ENCODE measurements around the gene LAMB4. TPM values are rescaled to one million over a fixed set of nuclear protein-coding genes. Genes with fewer than 3 reads are reported as not detected.

Gene LAMB4
- total RNA-seq, 2 experiments from 2014 or later = not detected

DNA sequence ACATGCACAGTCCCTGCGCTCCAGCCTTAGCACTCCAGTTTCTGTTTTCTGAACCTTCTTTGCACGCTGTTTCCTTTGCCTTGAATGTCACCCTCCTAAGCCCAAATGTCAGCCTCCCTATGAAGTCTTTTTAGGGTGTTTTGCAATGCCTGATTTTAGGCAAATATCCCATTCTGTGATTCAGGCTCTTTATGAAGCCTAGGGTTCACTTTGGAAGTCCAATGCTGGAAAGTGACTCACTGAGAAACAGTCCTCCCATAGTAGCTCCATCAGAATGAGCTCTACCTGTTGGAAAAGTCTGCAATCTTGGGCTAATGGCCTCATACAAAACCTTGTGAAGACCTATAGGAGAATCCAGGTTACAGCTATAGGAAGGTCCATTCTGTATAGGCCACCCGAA is 5.3 kb downstream of the LAMB4 start:
- H3K4me3 Mint-ChIP-seq = no peak overlapping the region
- no peak for DNase-seq
- no peaks in the 10 kb centered on the region for H3K27me3 Mint-ChIP-seq (ENCODE audit: low read depth)
- H3K27ac Mint-ChIP-seq = no peak overlapping the region
- H3K4me1 Mint-ChIP-seq (ENCODE audit: low read depth) = no peaks in the 10 kb centered on the region
- intact Hi-C loops (cut with micrococcal nuclease) = no loop called here
- no peaks in the 10 kb centered on the region for H3K9me3 Mint-ChIP-seq
- H3K36me3 Mint-ChIP-seq (ENCODE audit: low read depth) = no peaks in the 10 kb centered on the region
- CTCF ChIA-PET = no interaction called here

DNA sequence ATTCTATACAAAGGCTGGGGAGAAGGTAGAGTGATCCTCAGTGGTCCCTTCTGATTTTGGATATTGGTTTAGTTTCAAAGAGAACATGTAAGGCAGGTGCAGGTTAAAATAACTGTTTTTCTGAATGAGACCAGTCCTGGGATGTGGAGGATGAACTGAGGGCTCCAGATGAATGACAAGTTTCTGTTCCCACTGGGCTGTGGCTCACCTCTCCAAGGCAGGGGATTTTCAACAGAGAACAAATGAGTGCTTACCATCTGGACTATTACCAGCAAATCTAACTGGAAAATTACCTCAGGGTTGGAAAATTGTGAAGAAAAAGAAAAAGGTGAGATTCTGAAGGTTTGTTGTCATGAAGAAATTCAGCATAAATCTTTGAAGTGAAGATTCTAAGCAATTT is 8.0 kb downstream of the LAMB4 start:
- Mint-ChIP-seq H3K4me1 (ENCODE audit: low read depth) (no peaks in the 10 kb centered on the region), H3K27me3 (ENCODE audit: low read depth) (no peaks in the 10 kb centered on the region), H3K4me3 (no peak overlapping the region), H3K27ac (no peak overlapping the region), H3K9me3 (no peaks in the 10 kb centered on the region), H3K36me3 (ENCODE audit: low read depth) (no peaks in the 10 kb centered on the region)
- CTCF ChIA-PET = interaction anchor here (0.8 to 1.3 kb wide), 3 partner anchors 9 to 53 kb away, joined by 3 to 4 read pairs (median 4); no protein-coding TSS in a partner anchor
- no peak for DNase-seq
- intact Hi-C loops (cut with micrococcal nuclease) = no loop called here

DNA sequence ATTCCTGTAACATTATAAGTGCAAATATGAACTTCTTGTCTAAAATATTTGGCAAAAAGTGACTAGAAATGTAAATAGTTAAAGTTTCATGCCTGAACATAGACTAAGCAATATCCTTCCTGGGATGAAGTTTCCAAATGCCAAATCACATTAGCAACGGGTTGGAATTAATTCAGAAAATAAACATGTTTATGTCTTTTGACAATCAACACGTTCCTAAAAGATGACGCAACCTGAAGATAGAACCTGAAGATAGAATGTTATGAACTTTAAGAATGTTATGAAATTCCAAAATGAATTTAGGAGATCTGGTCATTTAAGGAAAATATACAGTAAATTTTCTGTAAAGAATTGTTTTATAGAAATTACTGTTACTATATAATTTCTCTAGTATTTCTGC is 9.2 kb downstream of the LAMB4 start:
- Mint-ChIP-seq H3K36me3 (ENCODE audit: low read depth) (no peaks in the 10 kb centered on the region), H3K27ac (no peak overlapping the region), H3K4me3 (no peak overlapping the region), H3K27me3 (ENCODE audit: low read depth) (no peaks in the 10 kb centered on the region), H3K4me1 (ENCODE audit: low read depth) (no peaks in the 10 kb centered on the region), H3K9me3 (no peaks in the 10 kb centered on the region)
- CTCF ChIA-PET = interaction anchor here (0.7 to 1.9 kb wide), 2 partner anchors 14 to 218 kb away, joined by 4 to 5 read pairs; no protein-coding TSS in a partner anchor
- intact Hi-C loops (cut with micrococcal nuclease) = no loop called here
- DNase-seq = no peak

- H3K4me1 Mint-ChIP-seq (ENCODE audit: low read depth) = no peaks in the 10 kb centered on the region
- H3K27ac Mint-ChIP-seq = no peak overlapping the region
- intact Hi-C loops (cut with micrococcal nuclease) = no loop called here
- CTCF ChIA-PET = interaction anchor here (1.0 to 1.9 kb wide), 2 partner anchors 13 to 25 kb away, joined by 3 to 5 read pairs; no protein-coding TSS in a partner anchor
- no peaks in the 10 kb centered on the region for H3K36me3 Mint-ChIP-seq (ENCODE audit: low read depth)
- H3K9me3 Mint-ChIP-seq = no peaks in the 10 kb centered on the region
- DNase-seq = no peak
- no peak overlapping the region for H3K4me3 Mint-ChIP-seq
- H3K27me3 Mint-ChIP-seq (ENCODE audit: low read depth) = no peaks in the 10 kb centered on the region
These were observed 10.0 kb downstream of the LAMB4 start for GRCh38 chr7:108120196-108120595.

GRCh38 chr7:108118959-108119358 is 11.2 kb downstream of the LAMB4 start:
- Mint-ChIP-seq H3K36me3 (ENCODE audit: low read depth) (no peaks in the 10 kb centered on the region), H3K4me1 (ENCODE audit: low read depth) (no peaks in the 10 kb centered on the region), H3K27me3 (ENCODE audit: low read depth) (peaks cover 3% of the 10 kb centered on the region), H3K27ac (no peak overlapping the region), H3K4me3 (no peak overlapping the region), H3K9me3 (no peaks in the 10 kb centered on the region)
- intact Hi-C loops (cut with micrococcal nuclease) = no loop called here
- no peak for DNase-seq
- CTCF ChIA-PET = interaction anchor here (0.7 to 1.3 kb wide), 2 partner anchors 377 to 555 kb away, joined by 4 read pairs; partner anchors contain the start of genes COG5 and DUS4L

DNA sequence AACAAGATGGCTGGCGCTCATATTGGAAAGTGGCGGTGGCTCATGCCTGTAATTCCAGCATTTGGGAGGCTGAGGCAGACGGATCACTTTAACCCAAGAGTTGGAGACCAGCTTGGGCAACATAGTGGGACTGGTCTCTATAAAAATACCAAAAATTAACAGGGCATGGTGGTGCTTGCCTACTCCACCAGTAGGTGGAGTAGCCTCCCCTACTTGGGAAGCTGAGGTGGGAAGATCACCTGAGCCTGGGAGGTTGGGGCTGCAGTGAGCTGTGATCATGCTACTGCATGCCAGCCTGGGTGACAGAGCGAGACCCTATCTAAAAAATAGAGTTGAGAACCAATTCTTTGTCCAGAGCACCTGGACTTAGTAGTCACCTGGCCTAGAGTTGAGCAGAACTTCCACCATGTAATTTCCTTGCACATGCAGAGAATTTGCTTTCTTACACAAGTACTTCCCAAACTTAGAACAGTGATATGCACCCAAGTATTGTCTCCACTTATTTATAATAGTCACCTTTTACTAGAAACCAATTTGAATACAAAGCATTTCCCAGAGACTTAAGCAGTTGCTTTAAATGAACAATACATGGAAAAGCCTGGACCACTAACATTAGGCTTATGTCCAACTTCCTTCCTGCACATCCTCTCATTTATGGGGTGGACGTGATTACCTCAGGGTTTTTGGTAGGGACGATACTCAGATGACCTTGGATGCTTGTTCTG is 15.9 kb downstream of the LAMB4 start:
- Mint-ChIP-seq H3K27ac (no peak overlapping the region), H3K4me1 (ENCODE audit: low read depth) (no peaks in the 10 kb centered on the region), H3K36me3 (ENCODE audit: low read depth) (no peaks in the 10 kb centered on the region), H3K9me3 (no peaks in the 10 kb centered on the region), H3K27me3 (ENCODE audit: low read depth) (peaks cover 3% of the 10 kb centered on the region), H3K4me3 (no peak overlapping the region)
- CTCF ChIA-PET = interaction anchor here (0.7 to 6.6 kb wide), 5 partner anchors 10 to 234 kb away, joined by 3 to 61 read pairs (median 7); no protein-coding TSS in a partner anchor
- DNase-seq = peak; percentile 27
- intact Hi-C loops (cut with micrococcal nuclease) = loop anchor here (1.0 kb wide), 1 partner anchor 32 kb away; no protein-coding TSS in a partner anchor

DNA sequence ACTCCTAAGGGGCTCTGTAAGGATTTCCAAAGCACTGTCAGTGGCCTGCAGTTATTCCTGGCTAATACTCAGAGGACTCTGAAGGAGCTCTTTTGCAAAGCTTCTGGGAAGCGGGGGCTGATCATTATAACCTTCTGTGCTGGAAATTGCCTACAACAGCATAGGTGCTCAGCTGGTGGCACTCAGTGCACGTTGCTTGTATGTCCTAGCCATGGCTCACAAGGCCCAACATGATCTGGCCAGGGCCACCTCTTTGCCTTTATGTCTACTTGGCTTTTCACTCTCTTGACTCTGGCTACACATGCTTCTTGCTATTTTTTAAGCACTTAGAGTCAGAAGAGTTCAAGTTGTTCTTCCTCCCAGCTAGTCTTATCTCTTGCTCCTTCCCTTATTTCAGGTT is 17.5 kb downstream of the LAMB4 start:
- intact Hi-C loops (cut with micrococcal nuclease) = no loop called here
- Mint-ChIP-seq H3K27ac (no peak overlapping the region), H3K27me3 (ENCODE audit: low read depth) (peaks cover 3% of the 10 kb centered on the region), H3K4me3 (no peak overlapping the region), H3K36me3 (ENCODE audit: low read depth) (no peaks in the 10 kb centered on the region), H3K4me1 (ENCODE audit: low read depth) (no peaks in the 10 kb centered on the region), H3K9me3 (no peaks in the 10 kb centered on the region)
- CTCF ChIA-PET = interaction anchor here (1.2 to 6.6 kb wide), 3 partner anchors 10 to 33 kb away, joined by 3 to 61 read pairs (median 13); no protein-coding TSS in a partner anchor
- DNase-seq = no peak

DNA sequence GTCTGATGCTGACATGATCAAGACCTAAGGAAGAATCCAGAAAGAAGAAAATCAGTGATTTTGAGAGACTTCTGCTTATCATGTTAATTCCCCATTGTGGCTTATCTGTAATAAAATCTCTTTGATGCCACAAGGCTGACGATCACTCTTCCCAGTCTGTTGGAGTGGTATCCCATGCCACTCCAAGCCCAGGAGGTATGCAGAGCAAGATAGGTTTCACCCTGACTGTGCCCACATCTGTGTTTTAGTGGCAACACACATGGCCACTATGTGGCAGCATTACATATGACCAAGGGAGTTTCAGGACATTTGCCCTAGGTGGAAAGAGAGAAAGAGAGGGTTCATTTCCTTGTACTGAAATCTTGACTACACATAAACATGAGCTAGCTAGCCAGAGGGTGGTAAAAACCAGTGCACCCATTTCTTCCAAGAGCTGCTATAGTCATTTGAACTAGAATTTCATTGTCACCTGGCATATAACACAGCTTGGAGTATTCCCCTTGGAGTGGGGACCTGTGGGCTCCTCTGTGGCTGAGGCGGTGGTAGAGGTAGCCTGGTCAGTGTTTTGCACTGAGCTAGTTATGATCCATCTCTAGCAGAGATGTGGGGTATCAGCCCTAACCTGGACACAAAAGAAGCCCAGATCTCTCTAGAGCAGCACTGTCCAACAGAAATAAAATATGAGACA is 20.8 kb downstream of the LAMB4 start:
- no peak overlapping the region for H3K27ac Mint-ChIP-seq
- intact Hi-C loops (cut with micrococcal nuclease) = loop anchor here (1.0 to 5.0 kb wide), 2 partner anchors 37 to 388 kb away; no protein-coding TSS in a partner anchor
- H3K4me3 Mint-ChIP-seq = no peak overlapping the region
- H3K4me1 Mint-ChIP-seq (ENCODE audit: low read depth) = no peaks in the 10 kb centered on the region
- H3K9me3 Mint-ChIP-seq = no peaks in the 10 kb centered on the region
- no peaks in the 10 kb centered on the region for H3K27me3 Mint-ChIP-seq (ENCODE audit: low read depth)
- H3K36me3 Mint-ChIP-seq (ENCODE audit: low read depth) = no peaks in the 10 kb centered on the region
- CTCF ChIA-PET = interaction anchor here (0.8 to 6.6 kb wide), 5 partner anchors 9 to 147 kb away, joined by 3 to 61 read pairs (median 3); no protein-coding TSS in a partner anchor
- peak; percentile 45 for DNase-seq

DNA sequence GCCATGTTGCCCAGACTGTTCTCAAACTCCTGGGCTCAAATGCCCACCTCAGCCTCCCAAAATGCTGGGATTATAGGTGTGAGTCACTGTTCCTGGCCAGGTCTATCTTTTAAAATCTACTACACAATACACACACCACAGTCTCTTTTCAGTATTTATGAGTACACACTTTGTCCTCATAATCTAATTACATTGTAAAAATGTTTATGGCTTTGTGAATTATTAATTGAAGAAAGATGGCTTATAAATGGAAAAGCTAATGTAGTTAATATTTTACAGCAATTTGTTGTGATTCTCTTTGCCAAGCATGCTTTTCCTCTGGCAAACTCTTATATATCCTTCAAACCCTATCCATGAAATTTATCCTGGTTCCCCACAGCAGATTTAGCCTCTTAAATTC is 22.0 kb downstream of the LAMB4 start:
- no peaks in the 10 kb centered on the region for H3K4me1 Mint-ChIP-seq (ENCODE audit: low read depth)
- no peaks in the 10 kb centered on the region for H3K9me3 Mint-ChIP-seq
- no peak overlapping the region for H3K27ac Mint-ChIP-seq
- no peaks in the 10 kb centered on the region for H3K27me3 Mint-ChIP-seq (ENCODE audit: low read depth)
- no peak for DNase-seq
- H3K36me3 Mint-ChIP-seq (ENCODE audit: low read depth) = no peaks in the 10 kb centered on the region
- CTCF ChIA-PET = interaction anchor here (3.9 to 6.6 kb wide), 2 partner anchors 38 kb away, joined by 15 to 61 read pairs; no protein-coding TSS in a partner anchor
- no peak overlapping the region for H3K4me3 Mint-ChIP-seq
- intact Hi-C loops (cut with micrococcal nuclease) = loop anchor here (5.0 kb wide), 1 partner anchor 389 kb away; no protein-coding TSS in a partner anchor

DNA sequence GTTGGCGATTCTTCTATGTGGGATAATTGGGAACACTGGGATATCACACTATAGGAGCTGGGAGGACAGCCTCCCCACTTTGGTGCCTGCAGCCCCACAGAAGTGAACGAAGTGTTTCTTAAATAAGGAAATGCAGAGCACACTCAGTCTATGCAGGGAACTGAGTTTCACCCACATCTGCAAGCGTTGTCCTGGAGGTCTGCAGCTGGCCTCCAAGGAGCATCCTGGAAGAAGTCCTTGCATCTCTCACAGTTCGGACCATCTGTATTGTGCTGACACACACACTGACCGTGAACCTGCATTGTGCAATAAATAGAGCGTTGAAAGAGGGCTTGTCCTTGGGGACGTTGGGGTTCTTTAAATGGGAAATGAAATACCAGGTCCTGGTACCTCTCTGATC is 25.8 kb downstream of the LAMB4 start:
- H3K4me1 Mint-ChIP-seq (ENCODE audit: low read depth) = no peaks in the 10 kb centered on the region
- no peaks in the 10 kb centered on the region for H3K9me3 Mint-ChIP-seq
- H3K27me3 Mint-ChIP-seq (ENCODE audit: low read depth) = no peaks in the 10 kb centered on the region
- no peak for DNase-seq
- H3K36me3 Mint-ChIP-seq (ENCODE audit: low read depth) = no peaks in the 10 kb centered on the region
- CTCF ChIA-PET = interaction anchor here (0.6 to 3.9 kb wide), 2 partner anchors 10 to 42 kb away, joined by 5 to 15 read pairs; no protein-coding TSS in a partner anchor
- intact Hi-C loops (cut with micrococcal nuclease) = no loop called here
- H3K27ac Mint-ChIP-seq = no peak overlapping the region
- H3K4me3 Mint-ChIP-seq = no peak overlapping the region

- no peak overlapping the region for H3K27ac Mint-ChIP-seq
- H3K36me3 Mint-ChIP-seq (ENCODE audit: low read depth) = no peaks in the 10 kb centered on the region
- no peaks in the 10 kb centered on the region for H3K27me3 Mint-ChIP-seq (ENCODE audit: low read depth)
- CTCF ChIA-PET = interaction anchor here (0.6 to 3.9 kb wide), 2 partner anchors 10 to 42 kb away, joined by 5 to 15 read pairs; no protein-coding TSS in a partner anchor
- no peaks in the 10 kb centered on the region for H3K4me1 Mint-ChIP-seq (ENCODE audit: low read depth)
- no peaks in the 10 kb centered on the region for H3K9me3 Mint-ChIP-seq
- no peak for DNase-seq
- no peak overlapping the region for H3K4me3 Mint-ChIP-seq
- intact Hi-C loops (cut with micrococcal nuclease) = no loop called here
These were observed 26.4 kb downstream of the LAMB4 start for GRCh38 chr7:108103558-108104298.
